HT1080 (cell line): Measurements from ENCODE around the gene UBA3. TPM values are rescaled to one million over a fixed set of nuclear protein-coding genes. Genes with fewer than 3 reads are reported as not detected.

Source experiments
- DNase-seq: peaks from one replicate; pipeline ENCODE4 v3.0.0-alpha.2; 2015; ENCODE audit warnings: low read depth
- total RNA-seq: library from RNA; depleted of rRNA; stranded (reverse); fragments of >200 nt; shearing (Covaris generic); gene quantifications from 2 replicates; pipeline ENCODE4 v1.2.3, GENCODE V29; 2014

UBA3 gene
- total RNA-seq, 1 experiment from 2014 or later = 55.9 TPM

- DNase-seq = no peak
Measured at GRCh38 chr3:69099576-69099975, 19.4 kb upstream of the UBA3 start.

GRCh38 chr3:69097407-69098086 is 17.4 kb upstream of the UBA3 start:
- DNase-seq = no peak

- no peak for DNase-seq
Measured at GRCh38 chr3:69096299-69096698, 16.1 kb upstream of the UBA3 start.

- DNase-seq = no peak
Measured at GRCh38 chr3:69095636-69096035, 15.5 kb upstream of the UBA3 start.

- peak; percentile 63 for DNase-seq
Measured at GRCh38 chr3:69094467-69095205, 14.5 kb upstream of the UBA3 start.

- DNase-seq = no peak
Measured at GRCh38 chr3:69092030-69092516, 11.9 kb upstream of the UBA3 start.

- DNase-seq = no peak
Measured at GRCh38 chr3:69091389-69092029, 11.3 kb upstream of the UBA3 start.

GRCh38 chr3:69090021-69090420 is 9.9 kb upstream of the UBA3 start:
- DNase-seq = peak; percentile 66

GRCh38 chr3:69088063-69088462 is 7.9 kb upstream of the UBA3 start:
- DNase-seq = peak; percentile 31

- DNase-seq = no peak
Measured at GRCh38 chr3:69087030-69087791, 7.0 kb upstream of the UBA3 start.

GRCh38 chr3:69085833-69086722 is 5.9 kb upstream of the UBA3 start:
- DNase-seq = peak; percentile 92

GRCh38 chr3:69085168-69085832 is 5.1 kb upstream of the UBA3 start:
- peak; percentile 31 for DNase-seq

- DNase-seq = peak; percentile 93
Measured at GRCh38 chr3:69084326-69085167, 4.4 kb upstream of the UBA3 start, which contains the start of gene ARL6IP5. Gene ARL6IP5 (plus strand): TSS chr3:69084937. CDS start chr3:69085048, 111 bp downstream.

- DNase-seq = peak; percentile 69
Measured at GRCh38 chr3:69082805-69083204, 2.6 kb upstream of the UBA3 start.

- DNase-seq = no peak
Measured at GRCh38 chr3:69082361-69082760, 2.2 kb upstream of the UBA3 start.

GRCh38 chr3:69081583-69082262 is 1.6 kb upstream of the UBA3 start:
- DNase-seq = peak; percentile 41

- DNase-seq = peak; percentile 21
Measured at GRCh38 chr3:69079269-69080159, 651 bp downstream of the UBA3 start.
